A673 (cell line): ENCODE data around the gene MOCOS. TPM values are rescaled to one million over a fixed set of nuclear protein-coding genes. Genes with fewer than 3 reads are reported as not detected.

Experiments used
- BruUV-seq: library from RNA; stranded (reverse); fragments of 400-500 nt; replicated peaks from 2 replicates; lab custom pipeline; 2021; lab: Mats Ljungman, UMichigan
- CTCF ChIA-PET: fragments of 300-600 bp; sonication (Branson Sonifier 250); formaldehyde crosslinking; loops from one replicate; lab custom pipeline; 2022; ENCODE audit warnings: antibody characterized with exemption; lab: Charles Lee
- POLR2A ChIA-PET: fragments of 300-600 bp; sonication (Branson Sonifier 250); formaldehyde crosslinking; loops from one replicate; lab custom pipeline; 2022; ENCODE audit warnings: antibody characterized with exemption; ENCODE audit not compliant: low non-redundant PET; lab: Charles Lee
- DNase-seq: peaks from one replicate; pipeline ENCODE4 v3.0.0-alpha.2; 2015; ENCODE audit warnings: low spot score
- H3K27ac ChIP-seq: fragments of 200-600 bp; sonication (generic); 2 replicates; pipeline ENCODE4 v1.5.1; 2016; ENCODE audit warnings: mixed run types, low read depth, mild to moderate bottlenecking, mixed read lengths, antibody characterized with exemption, low read length; ENCODE audit not compliant: poor library complexity, severe bottlenecking
- H3K27me3 ChIP-seq: fragments of 200-600 bp; sonication (generic); replicated peaks from 2 replicates; pipeline ENCODE4 v1.6.1; 2017; ENCODE audit warnings: mixed run types, low read depth, mild to moderate bottlenecking, mixed read lengths, antibody characterized with exemption, low read length; ENCODE audit not compliant: insufficient read depth, poor library complexity
- H3K36me3 ChIP-seq: fragments of 200-600 bp; sonication (generic); 2 replicates; pipeline ENCODE4 v1.6.1; 2016; ENCODE audit warnings: mixed run types, mild to moderate bottlenecking, mixed read lengths, antibody characterized with exemption, low read length; ENCODE audit not compliant: insufficient read depth, poor library complexity, severe bottlenecking
- H3K4me1 ChIP-seq: fragments of 200-600 bp; sonication (generic); 2 replicates; pipeline ENCODE4 v1.6.1; 2017; ENCODE audit warnings: mixed run types, mild to moderate bottlenecking, mixed read lengths, antibody characterized with exemption, low read length; ENCODE audit not compliant: insufficient read depth, poor library complexity, severe bottlenecking
- H3K4me3 ChIP-seq: fragments of 200-600 bp; sonication (generic); 2 replicates; pipeline ENCODE4 v1.5.1; 2016; ENCODE audit warnings: low read depth, mixed run types, mild to moderate bottlenecking, mixed read lengths, low read length; ENCODE audit not compliant: poor library complexity, severe bottlenecking
- H3K9me3 ChIP-seq: fragments of 200-600 bp; sonication (generic); 2 replicates; pipeline ENCODE4 v1.6.1; 2016; ENCODE audit warnings: mixed run types, low read depth, mild to moderate bottlenecking, mixed read lengths, antibody characterized with exemption, low read length; ENCODE audit not compliant: poor library complexity, severe bottlenecking
- CTCF ChIP-seq: fragments of 300-800, 200-600 bp; sonication (generic); conservative IDR thresholded peaks from 2 replicates; pipeline ENCODE4 v1.5.1; 2017; ENCODE audit warnings: low read depth, mild to moderate bottlenecking, antibody characterized with exemption, low read length, moderate library complexity, mixed read lengths
- EZH2 ChIP-seq: fragments of 200-600 bp; sonication (generic); IDR thresholded peaks from 2 replicates; pipeline ENCODE4 v1.6.1; 2017; ENCODE audit warnings: borderline replicate concordance, low read depth, mild to moderate bottlenecking, mixed read lengths, antibody characterized with exemption, low read length; ENCODE audit not compliant: poor library complexity, severe bottlenecking
- intact Hi-C: fragments of 100-400 bp; cut with micrococcal nuclease; formaldehyde crosslinking; loops from one replicate; pipeline ENCODE4 v1.10.0; 2022; ENCODE audit not compliant: unreplicated experiment
- total RNA-seq: library from RNA; stranded (reverse); gene quantifications from 2 replicates; pipeline ENCODE4 v1.2.3, GENCODE V29; 2021

Gene MOCOS
- total RNA-seq, 1 experiment from 2014 or later: not detected

GRCh38 chr18:36314754-36315153 lies 127.5 kb downstream of the MOCOS start:
- H3K27me3 ChIP-seq: no peaks in the 10 kb centered on the region
- H3K36me3 ChIP-seq: no peaks in the 10 kb centered on the region
- ChIA-PET POLR2A (no interaction called here), CTCF (no interaction called here)
- no TSS peak for BruUV-seq
- no peaks in the 10 kb centered on the region for H3K9me3 ChIP-seq
- no peaks in the 10 kb centered on the region for H3K4me1 ChIP-seq
- no peak overlapping the region for H3K4me3 ChIP-seq
- TF ChIP-seq EZH2 (no peak), CTCF (no peak)
- DNase-seq: no peak
- intact Hi-C loops: no loop called here
- no peak overlapping the region for H3K27ac ChIP-seq

DNA sequence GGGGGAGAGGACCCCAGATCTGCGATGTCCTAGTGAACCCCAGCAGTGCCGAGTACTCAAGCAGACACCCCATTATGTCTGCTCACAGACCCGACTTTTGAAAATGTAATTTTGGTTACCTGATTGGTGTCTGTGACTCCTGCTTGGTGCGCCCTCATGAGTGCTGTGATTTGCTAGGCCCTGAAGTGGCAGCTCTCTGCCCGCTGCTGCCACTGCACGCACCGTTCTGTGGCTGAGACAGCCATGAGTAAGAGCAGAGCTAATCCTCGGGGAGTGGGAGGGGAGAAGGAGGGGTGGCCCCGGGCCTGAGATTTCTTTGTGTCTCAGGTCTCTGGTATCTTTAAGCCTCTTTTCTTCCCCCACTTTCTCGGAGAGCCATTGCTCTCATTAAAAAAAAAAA lies 128.4 kb downstream of the MOCOS start:
- Histone ChIP-seq H3K9me3 (no peaks in the 10 kb centered on the region), H3K4me3 (no peak overlapping the region), H3K27ac (no peak overlapping the region), H3K4me1 (no peaks in the 10 kb centered on the region), H3K36me3 (no peaks in the 10 kb centered on the region), H3K27me3 (no peaks in the 10 kb centered on the region)
- DNase-seq: no peak
- intact Hi-C loops: no loop called here
- ChIA-PET CTCF (no interaction called here), POLR2A (no interaction called here)
- no TSS peak for BruUV-seq
- TF ChIP-seq EZH2: no peak
- no peak for TF ChIP-seq CTCF

- BruUV-seq: no TSS peak
- ChIA-PET POLR2A (no interaction called here), CTCF (no interaction called here)
- intact Hi-C loops: no loop called here
- TF ChIP-seq EZH2: no peak
- no peak for TF ChIP-seq CTCF
- Histone ChIP-seq H3K9me3 (no peaks in the 10 kb centered on the region), H3K27ac (no peak overlapping the region), H3K36me3 (no peaks in the 10 kb centered on the region), H3K27me3 (no peaks in the 10 kb centered on the region), H3K4me1 (no peaks in the 10 kb centered on the region), H3K4me3 (no peak overlapping the region)
- no peak for DNase-seq
These were observed 128.9 kb downstream of the MOCOS start for GRCh38 chr18:36316246-36316645.

Other genes with a start within 250 kb of the MOCOS start
- gene RPRD1A, start 119.9 kb upstream of the MOCOS start, total RNA-seq: 65.1 and 66.1 TPM in 2 replicates
- 58.1 and 70.7 TPM in 2 replicates for gene SLC39A6, start 58.2 kb upstream of the MOCOS start, total RNA-seq
- 96.5 and 110 TPM in 2 replicates for gene ELP2, start 57.6 kb upstream of the MOCOS start, total RNA-seq
- gene FHOD3, start 110.2 kb downstream of the MOCOS start, total RNA-seq: 0.26 and 0.34 TPM in 2 replicates